Prostate gland (tissue), 2 donors: ENCODE measurements around the gene JMJD1C. TPM values are rescaled to one million over a fixed set of nuclear protein-coding genes. Genes with fewer than 3 reads are reported as not detected.

ENCODE experiments used
- DNase-seq: peaks from one replicate; pipeline ENCODE4 v3.0.0-alpha.2; 2019; ENCODE audit warnings: low spot score
- H3K27ac ChIP-seq, 2 donors: fragments of 200-600 bp; sonication (generic); 2 replicates each; pipeline ENCODE4 v1.5.1; 2017 to 2019
- H3K27me3 ChIP-seq: fragments of 200-600 bp; sonication (generic); replicated peaks from 2 replicates; pipeline ENCODE4 v1.5.1; 2019; ENCODE audit not compliant: insufficient read depth
- H3K36me3 ChIP-seq, 2 donors: fragments of 200-600 bp; sonication (generic); 1 replicate in 1 of 2; 2 replicates in 1 of 2; pipeline versions ENCODE4 v1.5.1 to v1.8.1; 2017 to 2019
- H3K4me1 ChIP-seq: fragments of 200-600 bp; sonication (generic); replicated peaks from 2 replicates; pipeline ENCODE4 v1.5.1; 2019
- H3K4me3 ChIP-seq, 2 donors: fragments of 200-600 bp; sonication (generic); 2 replicates each; pipeline ENCODE4 v1.5.1; 2017 to 2019
- H3K9me3 ChIP-seq: fragments of 200-600 bp; sonication (generic); 2 replicates; pipeline ENCODE4 v1.5.1; 2017
- POLR2A ChIP-seq: fragments of 450-650 bp; IDR thresholded peaks from one replicate; pipeline ENCODE4 v1.6.1; 2016; ENCODE audit warnings: antibody characterized with exemption, mild to moderate bottlenecking
- POLR2AphosphoS5 ChIP-seq: sonication (generic); formaldehyde crosslinking; IDR thresholded peaks from one replicate; pipeline ENCODE4 v1.6.1; 2017; ENCODE audit warnings: antibody characterized with exemption
- WGBS: methylation state at CpG from one replicate; pipeline ENCODE4 v1.1.5; 2018; 5-methylcytosine and 5-hydroxymethylcytosine counted together
- intact Hi-C: fragments of 100-400 bp; cut with DNase I; formaldehyde crosslinking; loops from one replicate; pipeline ENCODE4 v1.14.2; 2022
- total RNA-seq, 2 donors: library from RNA; depleted of rRNA; stranded (reverse); fragments of >200 nt; gene quantifications; one replicate each; pipeline ENCODE4 v1.1.0, GENCODE V29; 2016
- TF ChIP-seq, protein P1 (sequence below), 4 experiments: fragments of 200-600 bp in 2 of 4; fragments of 450-650 bp in 2 of 4; sonication (generic) in 2 of 4; IDR thresholded peaks; 1 replicate in 3 of 4; 2 replicates in 1 of 4; pipeline ENCODE4 v1.5.1; 2016 to 2019; ENCODE audit warnings: antibody characterized with exemption in 4 of 4, mild to moderate bottlenecking in 2 of 4, moderate library complexity in 2 of 4

JMJD1C gene
- total RNA-seq, 2 donors from 2014 or later: 66.9 to 97.9 TPM

DNA sequence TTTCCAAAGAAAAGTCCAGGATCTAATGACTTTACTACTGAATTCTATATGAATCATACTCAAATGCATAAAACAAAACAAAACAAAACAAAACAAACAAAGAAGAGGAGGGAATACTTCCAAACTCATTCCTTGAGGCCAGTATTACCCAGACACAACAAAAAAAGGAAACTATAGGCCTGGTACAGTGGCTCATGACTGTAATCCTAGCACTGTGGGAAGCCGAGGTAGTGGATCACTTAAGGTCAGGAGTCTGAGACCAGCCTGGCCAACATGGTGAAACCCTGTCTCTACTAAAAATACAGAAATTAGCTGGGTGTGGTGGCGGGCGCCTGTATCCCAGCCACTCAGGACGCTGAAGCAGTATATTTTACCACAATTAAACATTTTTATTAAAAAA, 218.0 kb downstream of the JMJD1C start:
- DNase-seq: no peak
- Histone ChIP-seq H3K9me3 (no peaks in the 10 kb centered on the region), H3K4me3 (no peak overlapping the region), H3K27ac (no peak overlapping the region), H3K36me3 (no peaks in the 10 kb centered on the region), H3K27me3 (no peaks in the 10 kb centered on the region), H3K4me1 (no peaks in the 10 kb centered on the region)
- 99% methylated on average over 4 of the region's 4 CpGs for WGBS
- TF ChIP-seq POLR2AphosphoS5 (no peak), POLR2A (no peak)
- TF ChIP-seq, protein P1, sequence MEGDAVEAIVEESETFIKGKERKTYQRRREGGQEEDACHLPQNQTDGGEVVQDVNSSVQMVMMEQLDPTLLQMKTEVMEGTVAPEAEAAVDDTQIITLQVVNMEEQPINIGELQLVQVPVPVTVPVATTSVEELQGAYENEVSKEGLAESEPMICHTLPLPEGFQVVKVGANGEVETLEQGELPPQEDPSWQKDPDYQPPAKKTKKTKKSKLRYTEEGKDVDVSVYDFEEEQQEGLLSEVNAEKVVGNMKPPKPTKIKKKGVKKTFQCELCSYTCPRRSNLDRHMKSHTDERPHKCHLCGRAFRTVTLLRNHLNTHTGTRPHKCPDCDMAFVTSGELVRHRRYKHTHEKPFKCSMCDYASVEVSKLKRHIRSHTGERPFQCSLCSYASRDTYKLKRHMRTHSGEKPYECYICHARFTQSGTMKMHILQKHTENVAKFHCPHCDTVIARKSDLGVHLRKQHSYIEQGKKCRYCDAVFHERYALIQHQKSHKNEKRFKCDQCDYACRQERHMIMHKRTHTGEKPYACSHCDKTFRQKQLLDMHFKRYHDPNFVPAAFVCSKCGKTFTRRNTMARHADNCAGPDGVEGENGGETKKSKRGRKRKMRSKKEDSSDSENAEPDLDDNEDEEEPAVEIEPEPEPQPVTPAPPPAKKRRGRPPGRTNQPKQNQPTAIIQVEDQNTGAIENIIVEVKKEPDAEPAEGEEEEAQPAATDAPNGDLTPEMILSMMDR (IDR thresholded peaks at IDR 0.05): no peak
- intact Hi-C loops: no loop called here

DNA sequence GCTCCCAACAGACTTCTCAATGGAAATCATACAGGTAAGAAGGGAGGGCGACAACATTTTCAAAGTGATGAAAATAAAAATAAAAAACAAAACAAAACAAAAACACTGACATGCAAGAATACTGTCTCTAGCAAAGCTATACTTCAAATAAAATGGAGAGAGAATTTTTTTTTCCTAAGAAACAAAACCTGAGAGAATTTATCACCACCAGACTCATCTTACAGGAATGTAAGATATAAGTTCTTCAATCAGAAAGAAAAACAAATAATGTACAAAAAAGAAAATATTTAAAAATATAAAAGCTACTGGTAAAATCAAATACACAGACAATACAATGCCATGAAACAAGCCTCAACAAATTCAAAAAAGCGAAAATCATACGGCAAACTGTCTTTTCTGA, 219.4 kb downstream of the JMJD1C start:
- no peaks in the 10 kb centered on the region for H3K36me3 ChIP-seq
- H3K4me1 ChIP-seq: no peaks in the 10 kb centered on the region
- H3K27ac ChIP-seq: no peak overlapping the region
- TF ChIP-seq, protein P1 (IDR thresholded peaks at IDR 0.05): no peak
- TF ChIP-seq POLR2A: no peak
- no peak for TF ChIP-seq POLR2AphosphoS5
- 95% methylated on average over 3 of the region's 3 CpGs for WGBS
- DNase-seq: no peak
- no peaks in the 10 kb centered on the region for H3K9me3 ChIP-seq
- H3K27me3 ChIP-seq: no peaks in the 10 kb centered on the region
- intact Hi-C loops: no loop called here
- no peak overlapping the region for H3K4me3 ChIP-seq

DNA sequence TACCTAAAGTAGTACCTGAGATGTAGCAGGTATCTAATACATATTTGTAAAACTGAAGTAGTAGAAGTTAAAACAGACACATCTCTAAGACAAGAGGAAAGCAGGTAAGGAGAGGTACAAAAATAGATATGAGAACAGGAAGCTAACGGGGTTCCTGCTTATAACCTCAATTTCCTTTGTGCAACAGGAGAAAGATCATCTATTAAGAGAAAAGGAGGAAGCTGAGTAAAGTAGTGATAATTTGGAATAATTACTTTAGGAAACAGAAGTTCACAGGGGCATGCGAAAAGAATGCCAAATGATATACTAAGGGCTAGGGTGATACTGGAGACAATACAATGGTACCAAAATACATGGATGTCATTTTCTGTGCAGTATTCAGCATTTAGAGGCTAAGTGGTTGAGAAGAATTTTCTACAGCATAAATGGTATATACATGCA, 223.9 kb downstream of the JMJD1C start:
- WGBS: 82% methylated on average over 2 of the region's 2 CpGs

DNA sequence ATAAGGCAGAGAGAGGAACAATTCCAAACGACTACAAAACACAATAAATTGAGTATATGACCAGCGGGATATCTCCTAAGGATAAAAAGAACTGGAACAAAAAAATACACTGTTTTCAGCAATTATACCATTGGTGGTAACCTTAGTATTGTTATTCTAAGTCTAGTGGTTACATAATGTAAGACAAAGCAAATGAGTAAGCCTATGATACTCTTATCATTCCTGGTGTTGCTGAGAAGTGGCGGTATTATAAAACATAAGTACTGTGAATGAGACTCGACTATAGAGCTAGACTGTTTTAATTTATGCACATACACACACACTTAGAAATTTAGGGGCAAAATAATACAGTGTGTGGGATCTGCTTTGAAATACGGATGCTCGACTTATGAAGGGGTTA, 225.0 kb downstream of the JMJD1C start:
- no peak for DNase-seq
- peaks cover 7% of the 10 kb centered on the region for H3K4me1 ChIP-seq
- 82% methylated on average over 6 of the region's 6 CpGs for WGBS
- H3K27ac ChIP-seq: no peak overlapping the region
- H3K4me3 ChIP-seq: no peak overlapping the region
- intact Hi-C loops: no loop called here
- H3K9me3 ChIP-seq: no peaks in the 10 kb centered on the region
- TF ChIP-seq POLR2AphosphoS5: no peak
- no peak for TF ChIP-seq POLR2A
- TF ChIP-seq, protein P1 (IDR thresholded peaks at IDR 0.05): no peak
- no peaks in the 10 kb centered on the region for H3K27me3 ChIP-seq
- no peaks in the 10 kb centered on the region for H3K36me3 ChIP-seq

More for the DNA sequence above, 223.9 kb downstream of the JMJD1C start:
- no peak for TF ChIP-seq POLR2A
- intact Hi-C loops: no loop called here
- Histone ChIP-seq H3K4me1 (peaks cover 7% of the 10 kb centered on the region), H3K4me3 (no peak overlapping the region), H3K27me3 (no peaks in the 10 kb centered on the region), H3K9me3 (no peaks in the 10 kb centered on the region), H3K27ac (no peak overlapping the region), H3K36me3 (no peaks in the 10 kb centered on the region)
- no peak for DNase-seq

DNA sequence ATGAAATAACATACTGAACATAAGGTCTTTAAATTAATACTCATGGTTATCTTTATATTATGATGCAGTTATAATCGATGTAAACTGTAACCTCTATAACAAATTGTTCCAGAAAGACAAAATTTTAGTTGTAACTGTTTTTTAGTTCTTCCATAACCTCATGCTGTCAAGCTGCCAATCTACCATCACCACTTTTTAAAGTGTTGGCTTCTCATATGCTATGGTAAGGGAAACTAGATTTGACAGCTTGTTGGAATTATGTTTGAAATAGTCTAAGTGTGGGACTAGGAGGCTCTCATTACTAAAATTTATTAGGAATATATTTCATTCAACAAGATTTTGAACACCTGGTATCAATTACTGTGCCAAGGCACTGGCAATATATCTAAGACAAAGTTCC, 227.3 kb downstream of the JMJD1C start:
- H3K36me3 ChIP-seq: no peaks in the 10 kb centered on the region
- peaks cover 7% of the 10 kb centered on the region for H3K4me1 ChIP-seq
- WGBS: 63% methylated on average over 1 of the region's 1 CpG
- no peak overlapping the region for H3K27ac ChIP-seq
- H3K4me3 ChIP-seq: no peak overlapping the region
- TF ChIP-seq POLR2A: no peak
- no peak for TF ChIP-seq POLR2AphosphoS5
- TF ChIP-seq, protein P1 (IDR thresholded peaks at IDR 0.05): no peak
- H3K9me3 ChIP-seq: no peaks in the 10 kb centered on the region
- H3K27me3 ChIP-seq: no peaks in the 10 kb centered on the region
- DNase-seq: no peak
- intact Hi-C loops: no loop called here
